Osteocyte (in vitro differentiated cells): ENCODE results near the gene MANEAL. TPM values are rescaled to one million over a fixed set of nuclear protein-coding genes. Genes with fewer than 3 reads are reported as not detected.
"Not testable (repeated sequence)": the region's sequence is repeated elsewhere in the genome, so short reads cannot be mapped to it uniquely, and the experiment has no call there.

Source experiments
- DNase-seq: peaks from one replicate; pipeline ENCODE4 v3.0.0; 2021; ENCODE audit warnings: mixed read lengths; ENCODE audit not compliant: unreplicated experiment; ENCODE audit errors: extremely low spot score
- H3K27ac Mint-ChIP-seq: one replicate; pipeline ENCODE4 v1.8.0; 2021; ENCODE audit warnings: mild to moderate bottlenecking, mixed read lengths; ENCODE audit not compliant: unreplicated experiment
- H3K27me3 Mint-ChIP-seq: one replicate; pipeline ENCODE4 v1.8.0; 2021; ENCODE audit warnings: mixed read lengths; ENCODE audit not compliant: unreplicated experiment
- H3K36me3 Mint-ChIP-seq: one replicate; pipeline ENCODE4 v1.8.0; 2021; ENCODE audit warnings: mixed read lengths; ENCODE audit not compliant: unreplicated experiment
- H3K4me1 Mint-ChIP-seq: one replicate; pipeline ENCODE4 v1.8.0; 2021; ENCODE audit warnings: mixed read lengths; ENCODE audit not compliant: unreplicated experiment
- H3K4me3 Mint-ChIP-seq: one replicate; pipeline ENCODE4 v1.8.0; 2021; ENCODE audit warnings: mild to moderate bottlenecking, moderate library complexity, mixed read lengths; ENCODE audit not compliant: unreplicated experiment
- H3K9me3 Mint-ChIP-seq: one replicate; pipeline ENCODE4 v1.8.0; 2021; ENCODE audit warnings: mixed read lengths; ENCODE audit not compliant: unreplicated experiment
- total RNA-seq: library from RNA; stranded (reverse); gene quantifications from 2 replicates; pipeline ENCODE4 v1.2.1, GENCODE V29; 2021
- TF ChIP-seq, protein P1 (sequence below): fragments of 200-600 bp; sonication (generic); IDR thresholded peaks from 2 replicates; pipeline ENCODE4 v1.5.0; 2021; ENCODE audit warnings: antibody characterized with exemption, mild to moderate bottlenecking, moderate library complexity

The MANEAL gene
- total RNA-seq, 1 donor from 2014 or later: 5.2 TPM

DNA sequence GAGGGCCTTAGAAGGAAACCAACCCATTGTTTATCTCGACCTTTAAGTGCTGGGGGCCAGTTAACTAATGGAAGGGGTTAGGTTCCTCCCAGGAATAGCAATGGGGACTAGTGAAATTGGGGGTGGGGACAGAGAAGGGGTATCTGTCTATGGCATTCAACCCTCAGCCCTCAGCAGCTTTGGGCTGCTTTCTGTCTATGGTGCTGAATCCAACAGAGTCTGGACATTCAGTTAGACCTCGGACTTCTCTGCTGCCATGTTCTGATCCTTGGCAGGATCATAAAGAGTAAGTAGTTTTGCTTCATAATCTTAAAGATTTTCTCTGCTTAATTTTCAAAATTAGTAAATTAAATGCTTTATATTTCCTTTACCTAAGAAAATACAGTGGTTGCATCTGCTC is 26.2 kb upstream of the MANEAL start:
- H3K27ac Mint-ChIP-seq: no peak overlapping the region
- peaks cover 3% of the 10 kb centered on the region for H3K4me1 Mint-ChIP-seq
- H3K9me3 Mint-ChIP-seq: no peaks in the 10 kb centered on the region
- peaks cover 61% of the 10 kb centered on the region for H3K27me3 Mint-ChIP-seq
- no peaks in the 10 kb centered on the region for H3K36me3 Mint-ChIP-seq
- DNase-seq: no peak
- no peak overlapping the region for H3K4me3 Mint-ChIP-seq
- TF ChIP-seq, protein P1, sequence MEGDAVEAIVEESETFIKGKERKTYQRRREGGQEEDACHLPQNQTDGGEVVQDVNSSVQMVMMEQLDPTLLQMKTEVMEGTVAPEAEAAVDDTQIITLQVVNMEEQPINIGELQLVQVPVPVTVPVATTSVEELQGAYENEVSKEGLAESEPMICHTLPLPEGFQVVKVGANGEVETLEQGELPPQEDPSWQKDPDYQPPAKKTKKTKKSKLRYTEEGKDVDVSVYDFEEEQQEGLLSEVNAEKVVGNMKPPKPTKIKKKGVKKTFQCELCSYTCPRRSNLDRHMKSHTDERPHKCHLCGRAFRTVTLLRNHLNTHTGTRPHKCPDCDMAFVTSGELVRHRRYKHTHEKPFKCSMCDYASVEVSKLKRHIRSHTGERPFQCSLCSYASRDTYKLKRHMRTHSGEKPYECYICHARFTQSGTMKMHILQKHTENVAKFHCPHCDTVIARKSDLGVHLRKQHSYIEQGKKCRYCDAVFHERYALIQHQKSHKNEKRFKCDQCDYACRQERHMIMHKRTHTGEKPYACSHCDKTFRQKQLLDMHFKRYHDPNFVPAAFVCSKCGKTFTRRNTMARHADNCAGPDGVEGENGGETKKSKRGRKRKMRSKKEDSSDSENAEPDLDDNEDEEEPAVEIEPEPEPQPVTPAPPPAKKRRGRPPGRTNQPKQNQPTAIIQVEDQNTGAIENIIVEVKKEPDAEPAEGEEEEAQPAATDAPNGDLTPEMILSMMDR: no peak

DNA sequence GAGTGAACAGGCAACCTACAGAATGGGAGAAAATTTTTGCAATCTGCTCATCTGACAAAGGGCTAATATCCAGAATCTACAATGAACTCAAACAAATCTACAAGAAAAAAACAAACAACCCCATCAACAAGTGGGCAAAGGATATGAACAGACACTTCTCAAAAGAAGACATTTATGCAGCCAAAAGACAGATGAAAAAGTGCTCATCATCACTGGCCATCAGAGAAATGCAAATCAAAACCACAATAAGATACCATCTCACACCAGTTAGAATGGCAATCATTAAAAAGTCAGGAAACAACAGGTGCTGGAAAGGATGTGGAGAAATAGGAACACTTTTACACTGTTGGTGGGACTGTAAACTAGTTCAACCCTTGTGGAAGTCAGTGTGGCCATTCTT is 22.2 kb upstream of the MANEAL start:
- H3K4me3 Mint-ChIP-seq, H3K9me3 Mint-ChIP-seq, H3K4me1 Mint-ChIP-seq, H3K36me3 Mint-ChIP-seq, DNase-seq, H3K27ac Mint-ChIP-seq: not testable (repeated sequence)
- H3K27me3 Mint-ChIP-seq: peaks cover 28% of the 10 kb centered on the region

DNA sequence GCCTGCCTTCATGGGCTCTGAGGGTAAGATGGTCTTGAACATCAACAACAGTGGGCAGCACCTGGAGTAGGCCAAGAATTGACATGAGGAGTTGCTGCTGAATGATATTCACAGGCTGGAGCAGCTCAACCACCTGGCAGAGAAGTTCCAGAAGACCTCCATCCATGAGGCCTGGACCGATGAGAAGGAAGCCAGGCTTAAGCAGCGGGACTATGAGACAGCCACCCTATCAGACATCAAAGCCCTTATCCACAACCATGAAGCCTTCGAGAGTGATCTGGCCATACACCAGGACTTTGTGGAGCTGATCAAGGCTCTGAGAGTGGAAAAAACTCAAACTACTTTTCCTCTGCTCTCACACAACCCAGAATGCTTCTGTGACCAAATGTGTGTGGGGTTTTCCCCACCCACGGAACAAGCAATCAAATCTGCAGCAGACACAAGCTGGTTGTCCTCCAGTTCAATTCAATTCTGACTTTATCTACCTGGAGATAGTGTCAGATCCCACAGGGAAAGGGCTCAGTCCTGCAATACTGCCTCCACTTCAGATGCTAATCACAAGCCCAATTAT is 16.6 kb upstream of the MANEAL start:
- no peaks in the 10 kb centered on the region for H3K4me1 Mint-ChIP-seq
- no peak overlapping the region for H3K27ac Mint-ChIP-seq
- no peak for DNase-seq
- peaks cover 3% of the 10 kb centered on the region for H3K9me3 Mint-ChIP-seq
- H3K36me3 Mint-ChIP-seq: no peaks in the 10 kb centered on the region
- H3K4me3 Mint-ChIP-seq: no peak overlapping the region
- peaks cover 9% of the 10 kb centered on the region for H3K27me3 Mint-ChIP-seq
- TF ChIP-seq, protein P1: no peak

DNA sequence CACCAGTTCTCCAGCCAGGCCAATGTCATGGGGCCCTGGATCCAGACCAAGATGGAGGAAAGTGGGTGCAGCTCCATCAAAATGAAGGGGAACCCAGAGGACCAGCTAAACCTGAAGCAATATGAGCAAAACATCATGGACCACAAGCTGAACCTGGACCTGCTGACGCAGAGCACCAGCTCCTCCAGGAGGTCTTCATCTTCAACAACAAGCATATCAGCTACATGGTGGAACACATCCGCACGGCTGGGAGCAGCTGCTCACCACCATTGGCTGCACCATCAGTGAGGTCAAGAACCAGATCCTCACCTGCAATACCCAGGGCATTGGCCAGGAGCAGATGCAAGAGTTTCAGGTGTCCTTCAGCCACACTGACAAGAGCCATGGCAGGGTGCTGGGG is 15.0 kb upstream of the MANEAL start:
- Mint-ChIP-seq H3K27ac (no peak overlapping the region), H3K27me3 (peaks cover 13% of the 10 kb centered on the region), H3K9me3 (peaks cover 3% of the 10 kb centered on the region), H3K4me3 (no peak overlapping the region), H3K4me1 (no peaks in the 10 kb centered on the region), H3K36me3 (no peaks in the 10 kb centered on the region)
- TF ChIP-seq, protein P1: no peak
- no peak for DNase-seq

DNA sequence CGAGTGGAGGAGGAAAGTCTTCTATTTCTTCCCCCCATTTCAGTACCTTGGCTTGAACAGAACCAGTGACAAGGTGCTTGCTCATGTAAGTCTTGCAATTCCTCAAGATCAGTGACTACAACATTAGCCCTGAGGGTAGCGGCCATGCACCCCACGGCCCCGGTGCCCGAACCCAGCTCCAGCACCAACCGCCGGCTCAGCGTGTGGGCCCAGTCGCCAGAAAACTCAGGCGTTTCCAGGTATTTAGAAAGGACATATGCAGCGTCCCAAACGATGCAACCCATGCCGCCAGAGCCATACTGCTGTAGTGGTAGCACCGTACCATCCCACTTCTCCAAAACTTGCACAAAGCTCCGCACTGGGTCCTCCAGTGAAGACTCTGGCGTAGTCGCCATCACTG is 11.2 kb upstream of the MANEAL start:
- TF ChIP-seq, protein P1: no peak
- no peak overlapping the region for H3K27ac Mint-ChIP-seq
- H3K9me3 Mint-ChIP-seq: no peaks in the 10 kb centered on the region
- no peak overlapping the region for H3K4me3 Mint-ChIP-seq
- no peaks in the 10 kb centered on the region for H3K4me1 Mint-ChIP-seq
- peaks cover 21% of the 10 kb centered on the region for H3K27me3 Mint-ChIP-seq
- no peaks in the 10 kb centered on the region for H3K36me3 Mint-ChIP-seq
- no peak for DNase-seq
